HepG2 (cell line): ENCODE results near the gene ADSS2. TPM values are rescaled to one million over a fixed set of nuclear protein-coding genes. Genes with fewer than 3 reads are reported as not detected.

ENCODE experiments used
- ATAC-seq: fragments of 200-7000 bp; cut with Tn5 transposase; 3 replicates; pipeline ENCODE4 v1.9.1; 2020; ENCODE audit warnings: mild to moderate bottlenecking, moderate library complexity
- BruUV-seq: library from RNA; stranded (reverse); fragments of 400-500 nt; replicated peaks from 2 replicates; lab custom pipeline; 2021; lab: Mats Ljungman, UMichigan
- CTCF ChIA-PET: fragments of 300-600 bp; formaldehyde crosslinking; extraction: SDS; loops from one replicate; lab custom pipeline; 2021; ENCODE audit warnings: low total read pairs, inconsistent platforms, low intra/inter-chr PET ratio; lab: Yijun Ruan, JAX
- POLR2A ChIA-PET: fragments of 350-600 bp; sonication (Branson Sonifier 250); formaldehyde crosslinking; loops from one replicate; lab custom pipeline; 2020; ENCODE audit warnings: antibody characterized with exemption, inconsistent platforms; lab: Yijun Ruan, JAX
- DNase-seq: peaks from one replicate; pipeline ENCODE4 v3.0.0-alpha.2; 2015; ENCODE audit warnings: low spot score
- FAIRE-seq: peaks from 3 replicates; lab custom pipeline; 2011; peaks lifted over from hg19 to GRCh38; lab: Jason Lieb, UNC
- H2AFZ ChIP-seq: one replicate; pipeline ENCODE4 v1.6.1; 2011; ENCODE audit warnings: low read length, inconsistent platforms
- H3K27ac ChIP-seq: fragments of 300-600 bp; 3 replicates; pipeline ENCODE4 v1.8.0; 2011; ENCODE audit warnings: mixed run types, mild to moderate bottlenecking, mixed read lengths, low read length, inconsistent platforms; ENCODE audit not compliant: insufficient read depth; ENCODE audit errors: extremely low read length
- H3K27me3 ChIP-seq, 2 experiments: fragments of 200-600 bp in 1 of 2; 2 replicates in 1 of 2; 3 replicates in 1 of 2; pipeline versions ENCODE4 v1.6.0 to v1.8.0; 2011; ENCODE audit warnings: low read length in 2 of 2, mild to moderate bottlenecking in 2 of 2, moderate library complexity in 2 of 2, inconsistent platforms in 1 of 2; ENCODE audit not compliant: insufficient read depth in 2 of 2, control insufficient read depth in 1 of 2
- H3K36me3 ChIP-seq, 2 experiments: fragments of 200-600 bp in 1 of 2; replicated peaks in 1 of 2; 2 replicates in 1 of 2; 3 replicates in 1 of 2; pipeline versions ENCODE4 v1.5.1 to v1.8.0; 2011; ENCODE audit warnings: low read length in 2 of 2, inconsistent platforms in 1 of 2; ENCODE audit not compliant: insufficient read depth in 2 of 2, control insufficient read depth in 1 of 2
- H3K4me1 ChIP-seq: 2 replicates; pipeline ENCODE4 v1.5.1; 2012; ENCODE audit warnings: low read length, inconsistent platforms; ENCODE audit not compliant: insufficient read depth
- H3K4me2 ChIP-seq: 2 replicates; pipeline ENCODE4 v1.6.0; 2011; ENCODE audit warnings: low read depth, low read length, inconsistent platforms
- H3K4me3 ChIP-seq, 3 experiments: fragments of 200-600 bp in 1 of 3; sonication (generic), shearing (Covaris generic) in 1 of 3; replicated peaks in 1 of 3; 2 replicates each; pipeline ENCODE4 v1.5.1; 2011 to 2016; ENCODE audit warnings: low read length in 3 of 3, inconsistent platforms in 2 of 3, low read depth in 2 of 3, mild to moderate bottlenecking in 2 of 3, control low read depth in 1 of 3, mixed read lengths in 1 of 3; ENCODE audit not compliant: insufficient read depth in 1 of 3
- H3K79me2 ChIP-seq: one replicate; pipeline ENCODE4 v1.6.1; 2011; ENCODE audit warnings: low read length, inconsistent platforms; ENCODE audit not compliant: insufficient read depth
- H3K9ac ChIP-seq: 2 replicates; pipeline ENCODE4 v1.6.0; 2011; ENCODE audit warnings: mild to moderate bottlenecking, low read depth, low read length, inconsistent platforms; ENCODE audit not compliant: insufficient read depth
- H3K9me3 ChIP-seq: 2 replicates; pipeline ENCODE4 v1.5.1; 2012; ENCODE audit warnings: mild to moderate bottlenecking, low read length
- H4K20me1 ChIP-seq: 2 replicates; pipeline ENCODE4 v1.6.0; 2011; ENCODE audit warnings: inconsistent platforms, mild to moderate bottlenecking, low read length, moderate library complexity; ENCODE audit not compliant: insufficient read depth
- AKNA ChIP-seq: sonication (generic); formaldehyde crosslinking; IDR thresholded peaks from 2 replicates; pipeline ENCODE4 v1.4.0; 2020; ENCODE audit warnings: missing genetic modification reagents, borderline replicate concordance
- FOXP4 ChIP-seq: sonication (generic); formaldehyde crosslinking; IDR thresholded peaks from 2 replicates; pipeline ENCODE4 v1.4.0; 2020; ENCODE audit warnings: missing genetic modification reagents
- NONO ChIP-seq, 2 experiments: fragments of 450-650 bp in 1 of 2; sonication (generic) in 1 of 2; formaldehyde crosslinking in 1 of 2; IDR thresholded peaks in 1 of 2; conservative IDR thresholded peaks in 1 of 2; 2 replicates each; pipeline versions ENCODE4 v1.6.1 to v1.8.0; 2017 to 2022; ENCODE audit warnings: mild to moderate bottlenecking in 1 of 2, missing genetic modification reagents in 1 of 2, moderate library complexity in 1 of 2
- PHF20 ChIP-seq: sonication (generic); formaldehyde crosslinking; IDR thresholded peaks from 2 replicates; pipeline ENCODE4 v1.5.0; 2020; ENCODE audit warnings: mild to moderate bottlenecking, missing genetic modification reagents
- WGBS: methylation state at CpG from one replicate; pipeline ENCODE4 v1.1.6; 2017; ENCODE audit warnings: low lambda C conversion rate; 5-methylcytosine and 5-hydroxymethylcytosine counted together
- in situ Hi-C: cut with HindIII; loops from 2 replicates; pipeline ENCODE4 v1.10.0; 2017; ENCODE audit warnings: low pct_unique_long_range_greater_than_20kb; ENCODE audit not compliant: extremely low pct_ligation_motif_present
- intact Hi-C: fragments of 100-400 bp; cut with micrococcal nuclease; formaldehyde crosslinking; loops from one replicate; pipeline ENCODE4 v1.10.0; 2022; ENCODE audit not compliant: unreplicated experiment
- polyA plus RNA-seq, 8 experiments: library from polyadenylated mRNA; depleted of rRNA in 3 of 8; stranded (reverse) in 7 of 8; unstranded in 1 of 8; fragments of >200 nt; fragmentation: Illumina TruSeq in 4 of 8; extraction: Trizol in 4 of 8; gene quantifications; 2 replicates each; pipeline versions ENCODE4 v1.2.1 to v1.2.3, GENCODE V29; 2011 to 2016; ENCODE audit warnings: low read depth in 4 of 8, missing spikeins in 1 of 8, mixed read lengths in 1 of 8; ENCODE audit not compliant: insufficient read depth in 1 of 8
- total RNA-seq, 5 experiments: library from RNA; depleted of rRNA; stranded (reverse); fragments of >200 nt; fragmentation: Illumina TruSeq; extraction: Trizol; gene quantifications; 2 replicates each; pipeline ENCODE4 v1.2.3, GENCODE V29; 2016; ENCODE audit warnings: low read depth in 1 of 5

The ADSS2 gene
- total and polyA plus RNA-seq, 2 of the 13 experiments (the other 11 are each of a cell fraction or from before 2014, with no cell fraction given), result 15.1 to 43.4 TPM

GRCh38 chr1:244406337-244406736 lies 45.4 kb downstream of the ADSS2 start:
- Histone ChIP-seq H4K20me1 (no peaks in the 10 kb centered on the region), H3K9ac (no peak overlapping the region), H3K79me2 (no peaks in the 10 kb centered on the region), H3K4me1 (no peaks in the 10 kb centered on the region), H3K27ac (no peak overlapping the region), H3K9me3 (peaks cover 5% of the 10 kb centered on the region; the same call in 1 of the 2 replicates), H3K4me3 (no peak overlapping the region), H3K4me2 (no peak overlapping the region), H2AFZ (no peak overlapping the region), H3K27me3 (no peaks in the 10 kb centered on the region), H3K36me3 (peaks cover 0 to 7% of the 10 kb centered on the region in 2 experiments; a peak in 2 of 5 replicates)
- FAIRE-seq, result no peak
- BruUV-seq, result no TSS peak
- ChIA-PET POLR2A (no interaction called here), CTCF (no interaction called here)
- ATAC-seq, result no peak
- WGBS, result 88% methylated on average over 4 of the region's 4 CpGs
- no peak for DNase-seq
- TF ChIP-seq AKNA (CRISPR knock-in tag) (no peak), NONO (IDR thresholded peaks at IDR 0.05) (no peak), NONO (CRISPR knock-in tag; conservative IDR thresholded peaks at IDR 0.05) (no peak), PHF20 (CRISPR knock-in tag) (no peak), FOXP4 (no peak)
- intact Hi-C loops, result no loop called here
- in situ Hi-C loops, result no loop called here
